HepG2 (cell line): ENCODE data around the gene SLC25A23. TPM values are rescaled to one million over a fixed set of nuclear protein-coding genes. Genes with fewer than 3 reads are reported as not detected.

Experiments
- ARID5B ChIP-seq: IDR thresholded peaks from 2 replicates; pipeline ENCODE4 v1.4.0; 2020; ENCODE audit warnings: mild to moderate bottlenecking, missing genetic modification reagents
- BCLAF1 ChIP-seq: fragments of 450-650 bp; IDR thresholded peaks from 2 replicates; pipeline ENCODE4 v1.6.1; 2017; ENCODE audit warnings: mild to moderate bottlenecking
- CSRNP1 ChIP-seq: sonication (generic); formaldehyde crosslinking; IDR thresholded peaks from 2 replicates; pipeline ENCODE4 v1.8.1; 2023; ENCODE audit warnings: mild to moderate bottlenecking, missing genetic modification reagents
- FOXC1 ChIP-seq: sonication (generic); formaldehyde crosslinking; IDR thresholded peaks from 2 replicates; pipeline ENCODE4 v1.8.0; 2022; ENCODE audit warnings: mild to moderate bottlenecking, missing genetic modification reagents, borderline replicate concordance
- JUND ChIP-seq: sonication (generic); formaldehyde crosslinking; IDR thresholded peaks from 2 replicates; pipeline ENCODE4 v1.8.0; 2022; ENCODE audit warnings: mild to moderate bottlenecking, missing genetic modification reagents
- KDM1A ChIP-seq: IDR thresholded peaks from 2 replicates; pipeline ENCODE4 v1.6.1; 2016; ENCODE audit warnings: missing compliant biosample characterization
- MAZ ChIP-seq, 2 experiments: sonication (generic) in 1 of 2; formaldehyde crosslinking in 1 of 2; IDR thresholded peaks; 2 replicates each; pipeline versions ENCODE4 v1.5.0 to v1.6.1; 2012 to 2020; ENCODE audit warnings: low read depth in 2 of 2, mild to moderate bottlenecking in 2 of 2, borderline replicate concordance in 1 of 2, improper control_type of control experiment in 1 of 2, low read length in 1 of 2, missing genetic modification reagents in 1 of 2, moderate library complexity in 1 of 2
- MNT ChIP-seq: fragments of 450-650 bp; IDR thresholded peaks from 2 replicates; pipeline ENCODE4 v1.6.1; 2016
- XRCC5 ChIP-seq: fragments of 200-400 bp; formaldehyde crosslinking; optimal IDR thresholded peaks from 2 replicates; pipeline ENCODE3; 2017; ENCODE audit warnings: mild to moderate bottlenecking, low read length
- ZFP36L2 ChIP-seq: sonication (generic); formaldehyde crosslinking; IDR thresholded peaks from 2 replicates; pipeline ENCODE4 v1.4.0; 2020; ENCODE audit warnings: missing genetic modification reagents
- ZNF343 ChIP-seq: sonication (generic); formaldehyde crosslinking; IDR thresholded peaks from 2 replicates; pipeline ENCODE4 v1.4.0; 2020; ENCODE audit warnings: mild to moderate bottlenecking, missing genetic modification reagents
- ZNF446 ChIP-seq: sonication (generic); formaldehyde crosslinking; IDR thresholded peaks from 2 replicates; pipeline ENCODE4 v1.5.0; 2020; ENCODE audit warnings: mild to moderate bottlenecking, missing genetic modification reagents
- ZNF75D ChIP-seq: sonication (generic); formaldehyde crosslinking; IDR thresholded peaks from 2 replicates; pipeline ENCODE4 v1.8.1; 2023; ENCODE audit warnings: missing genetic modification reagents, mild to moderate bottlenecking, borderline replicate concordance
- ZNF776 ChIP-seq: sonication (generic); formaldehyde crosslinking; IDR thresholded peaks from 2 replicates; pipeline ENCODE4 v1.4.0; 2020; ENCODE audit warnings: mild to moderate bottlenecking, missing genetic modification reagents
- ZNF782 ChIP-seq: sonication (generic); formaldehyde crosslinking; IDR thresholded peaks from 2 replicates; pipeline ENCODE4 v1.4.0; 2020; ENCODE audit warnings: missing genetic modification reagents, mild to moderate bottlenecking, borderline replicate concordance
- ZSCAN20 ChIP-seq: sonication (generic); formaldehyde crosslinking; IDR thresholded peaks from 2 replicates; pipeline ENCODE4 v1.4.0; 2020; ENCODE audit warnings: missing genetic modification reagents, mild to moderate bottlenecking, borderline replicate concordance
- polyA plus RNA-seq, 8 experiments: library from polyadenylated mRNA; depleted of rRNA in 3 of 8; stranded (reverse) in 7 of 8; unstranded in 1 of 8; fragments of >200 nt; fragmentation: Illumina TruSeq in 4 of 8; extraction: Trizol in 4 of 8; gene quantifications; 2 replicates each; pipeline versions ENCODE4 v1.2.1 to v1.2.3, GENCODE V29; 2011 to 2016; ENCODE audit warnings: low read depth in 4 of 8, missing spikeins in 1 of 8, mixed read lengths in 1 of 8; ENCODE audit not compliant: insufficient read depth in 1 of 8
- total RNA-seq, 5 experiments: library from RNA; depleted of rRNA; stranded (reverse); fragments of >200 nt; fragmentation: Illumina TruSeq; extraction: Trizol; gene quantifications; 2 replicates each; pipeline ENCODE4 v1.2.3, GENCODE V29; 2016; ENCODE audit warnings: low read depth in 1 of 5
- TF ChIP-seq, protein P1 (sequence below): sonication (generic); formaldehyde crosslinking; IDR thresholded peaks from 2 replicates; pipeline ENCODE4 v1.4.0; 2020; ENCODE audit warnings: missing genetic modification reagents

SLC25A23 gene
- total and polyA plus RNA-seq, 2 of the 13 experiments (the other 11 are each of a cell fraction or from before 2014, with no cell fraction given): 12.4 to 15.2 TPM

DNA sequence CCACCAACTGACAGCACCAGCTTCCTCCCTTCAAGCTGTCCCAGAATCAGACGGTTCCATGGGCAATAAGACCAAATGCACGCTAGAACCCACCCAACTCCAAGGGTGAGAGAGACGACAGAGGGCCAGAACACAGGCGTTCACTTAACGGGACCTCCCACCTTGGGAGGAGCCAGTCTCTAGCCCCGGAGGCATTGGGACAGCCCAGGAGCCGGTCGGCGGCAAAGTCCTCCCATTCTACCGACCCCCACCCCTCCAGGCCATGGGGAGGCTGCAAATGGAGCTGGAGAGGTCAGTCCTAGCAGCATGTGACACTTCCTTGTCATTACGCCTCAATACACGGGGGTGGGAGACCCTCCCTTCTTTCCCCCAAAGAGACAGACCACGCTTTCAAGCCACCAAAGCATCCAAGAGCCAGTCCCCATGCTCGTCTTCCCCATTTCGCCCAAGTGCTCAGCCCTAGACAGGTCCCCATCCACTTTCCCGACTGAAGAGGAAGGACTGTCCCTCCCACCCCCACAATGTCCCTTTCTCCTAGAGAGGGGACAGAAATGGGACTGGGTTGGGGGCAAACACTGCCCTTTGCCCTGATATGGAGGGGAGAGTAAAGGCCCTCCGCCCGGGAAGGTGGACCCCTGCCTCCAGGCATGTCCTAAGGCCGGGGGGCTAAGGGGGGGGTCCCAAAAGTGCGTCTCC, 35.9 kb downstream of the SLC25A23 start (continued):
- TF ChIP-seq BCLAF1: no peak
- TF ChIP-seq FOXC1 (CRISPR knock-in tag): no peak
- 0 out of 2 replicates have a peak, but pooled peaks have one; percentile 27 for TF ChIP-seq MAZ (IDR thresholded peaks at IDR 0.05; ENCODE audit: borderline replicate concordance, low read depth, low read length)
- no peak for TF ChIP-seq MAZ (CRISPR knock-in tag; IDR thresholded peaks at IDR 0.05; ENCODE audit: low read depth)
- TF ChIP-seq, protein P1, sequence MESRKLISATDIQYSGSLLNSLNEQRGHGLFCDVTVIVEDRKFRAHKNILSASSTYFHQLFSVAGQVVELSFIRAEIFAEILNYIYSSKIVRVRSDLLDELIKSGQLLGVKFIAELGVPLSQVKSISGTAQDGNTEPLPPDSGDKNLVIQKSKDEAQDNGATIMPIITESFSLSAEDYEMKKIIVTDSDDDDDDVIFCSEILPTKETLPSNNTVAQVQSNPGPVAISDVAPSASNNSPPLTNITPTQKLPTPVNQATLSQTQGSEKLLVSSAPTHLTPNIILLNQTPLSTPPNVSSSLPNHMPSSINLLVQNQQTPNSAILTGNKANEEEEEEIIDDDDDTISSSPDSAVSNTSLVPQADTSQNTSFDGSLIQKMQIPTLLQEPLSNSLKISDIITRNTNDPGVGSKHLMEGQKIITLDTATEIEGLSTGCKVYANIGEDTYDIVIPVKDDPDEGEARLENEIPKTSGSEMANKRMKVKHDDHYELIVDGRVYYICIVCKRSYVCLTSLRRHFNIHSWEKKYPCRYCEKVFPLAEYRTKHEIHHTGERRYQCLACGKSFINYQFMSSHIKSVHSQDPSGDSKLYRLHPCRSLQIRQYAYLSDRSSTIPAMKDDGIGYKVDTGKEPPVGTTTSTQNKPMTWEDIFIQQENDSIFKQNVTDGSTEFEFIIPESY (CRISPR knock-in tag): no peak
- TF ChIP-seq ZFP36L2 (CRISPR knock-in tag): no peak
- no peak for TF ChIP-seq KDM1A (CRISPR knock-in tag)
- TF ChIP-seq CSRNP1: no peak
- no peak for TF ChIP-seq ZNF343 (CRISPR knock-in tag)
- TF ChIP-seq ZNF446 (CRISPR knock-in tag): no peak
- no peak for TF ChIP-seq MNT
- no peak for TF ChIP-seq ZNF75D (CRISPR knock-in tag)
- TF ChIP-seq XRCC5: peak; percentile 28
- TF ChIP-seq JUND (CRISPR knock-in tag): no peak
- TF ChIP-seq ZSCAN20: no peak
- no peak for TF ChIP-seq ARID5B (CRISPR knock-in tag)
- no peak for TF ChIP-seq ZNF782 (CRISPR knock-in tag)
- no peak for TF ChIP-seq ZNF776 (CRISPR knock-in tag)
